GM20431 (cell line): ENCODE measurements around the gene METAP1.
"Not testable (repeated sequence)": the region's sequence is repeated elsewhere in the genome, so short reads cannot be mapped to it uniquely, and the experiment has no call there.

Experiments used
- in situ Hi-C: fragments of 300-500 bp; cut with MseI, MboI; formaldehyde crosslinking; loops from one replicate; pipeline ENCODE4 v1.15.0; 2020; ENCODE audit warnings: low sequenced_read_pairs; ENCODE audit not compliant: unreplicated experiment

The METAP1 gene

GRCh38 chr4:99047710-99048109, 52.2 kb downstream of the METAP1 start:
- in situ Hi-C loops = no loop called here

GRCh38 chr4:99052902-99053301, 57.4 kb downstream of the METAP1 start:
- in situ Hi-C loops = no loop called here

GRCh38 chr4:99054428-99054994, 59.0 kb downstream of the METAP1 start:
- in situ Hi-C loops = no loop called here

DNA sequence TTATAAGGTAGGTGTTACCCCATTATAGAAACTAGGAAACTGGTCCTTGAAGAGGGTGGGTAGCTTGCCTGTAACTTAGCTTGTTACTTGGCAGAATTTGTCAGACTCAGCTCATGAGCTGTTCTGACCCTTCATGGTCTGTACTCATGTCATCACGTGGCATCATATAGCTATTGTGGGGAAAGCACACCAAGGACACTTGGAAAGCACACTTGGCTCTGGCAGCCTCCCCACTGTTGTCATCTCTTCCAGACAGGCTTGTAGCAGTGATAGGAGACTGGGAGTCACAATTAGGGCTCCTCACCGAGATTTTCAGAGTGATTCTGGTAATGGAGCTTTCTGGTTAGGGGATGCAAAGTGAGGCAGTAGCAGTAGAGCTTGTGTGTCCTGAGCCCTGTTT, 62.7 kb downstream of the METAP1 start:
- in situ Hi-C loops = no loop called here

DNA sequence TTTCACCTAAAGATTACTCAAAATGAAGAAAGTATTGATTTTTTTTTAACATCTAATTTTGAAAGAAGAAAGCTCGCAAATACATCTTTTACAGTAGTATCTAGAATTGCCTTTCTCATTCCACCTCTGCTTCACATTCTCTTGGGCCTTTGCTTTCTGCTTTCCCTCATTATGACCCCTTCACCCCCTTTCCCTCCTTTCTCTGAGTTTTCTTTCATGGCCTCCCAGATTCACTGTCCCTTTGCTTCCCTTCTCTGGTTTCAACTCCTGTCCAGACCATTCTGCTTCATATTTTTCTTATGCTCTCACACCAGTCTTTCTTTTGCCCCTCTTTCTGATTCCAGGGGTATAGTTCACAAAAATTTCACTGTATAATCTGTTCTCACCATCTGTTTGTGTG, 64.0 kb downstream of the METAP1 start:
- in situ Hi-C loops = no loop called here

DNA sequence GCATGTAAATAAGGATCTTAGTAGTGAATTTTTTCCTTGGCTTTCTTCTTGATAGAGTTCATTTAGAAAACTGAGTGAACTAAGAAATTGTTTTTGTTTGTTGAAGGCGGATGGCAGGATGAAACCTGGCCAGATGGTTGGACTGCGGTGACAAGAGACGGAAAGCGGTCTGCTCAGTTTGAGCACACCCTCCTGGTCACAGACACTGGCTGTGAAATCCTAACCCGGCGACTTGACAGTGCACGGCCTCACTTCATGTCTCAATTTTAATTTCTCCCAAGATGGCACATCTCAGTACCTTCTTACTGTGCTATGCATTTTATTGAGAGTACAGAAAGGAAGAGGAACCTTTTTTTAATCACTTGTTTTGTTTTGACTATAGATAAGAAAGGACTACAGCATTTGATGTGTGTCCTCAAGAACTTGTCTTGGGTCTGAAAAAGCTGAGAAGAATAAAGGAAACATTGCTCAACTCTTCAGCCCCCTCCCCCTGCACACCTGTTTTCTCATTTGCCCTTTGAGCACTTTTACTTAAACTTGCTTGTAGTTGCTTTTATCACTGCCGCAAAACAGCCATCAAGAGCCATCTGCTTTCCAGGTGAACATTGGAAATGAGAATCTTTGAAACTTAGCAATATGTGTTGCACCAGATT, 65.7 kb downstream of the METAP1 start:
- in situ Hi-C loops = no loop called here

DNA sequence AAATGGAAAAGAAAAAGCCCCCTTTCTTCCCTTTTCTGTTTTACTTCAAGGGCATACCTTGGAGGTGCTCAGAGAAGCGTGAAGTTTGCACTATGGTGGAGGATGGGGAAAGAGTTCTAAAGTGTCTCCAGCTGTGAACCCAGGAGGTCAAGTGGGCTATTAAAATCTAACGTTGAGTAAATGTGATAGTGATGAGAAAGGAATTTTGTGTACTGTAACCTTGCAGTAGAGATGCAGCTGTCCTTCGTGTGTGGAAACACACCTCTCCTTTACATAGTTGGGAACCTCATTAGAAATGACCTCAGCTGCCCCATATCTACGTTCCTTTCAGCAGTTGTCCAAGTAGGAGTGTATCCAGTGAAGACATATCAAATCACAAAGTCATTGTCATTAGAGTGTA, 66.6 kb downstream of the METAP1 start:
- in situ Hi-C loops = no loop called here

- in situ Hi-C loops = not testable (repeated sequence)
These were observed 70.0 kb downstream of the METAP1 start for GRCh38 chr4:99065521-99065920.

DNA sequence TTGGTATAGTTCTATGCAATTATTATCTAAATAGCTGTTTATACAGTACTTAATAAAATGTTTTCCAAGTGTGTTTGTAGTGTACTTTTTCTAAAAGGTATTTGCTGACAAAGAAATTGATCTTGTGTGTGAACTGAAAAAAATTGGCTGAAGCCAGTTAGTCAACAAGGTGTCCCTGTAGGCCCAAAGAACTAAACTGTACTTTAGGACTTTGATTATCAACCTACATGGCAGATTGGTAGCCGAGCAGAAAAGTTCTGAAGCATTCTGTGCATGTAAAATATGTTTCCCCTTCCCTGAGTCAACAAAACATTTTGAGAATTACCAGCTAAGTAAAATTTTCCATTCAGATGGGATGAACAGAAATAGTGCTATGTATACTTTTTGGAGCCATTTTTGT, 72.1 kb downstream of the METAP1 start:
- in situ Hi-C loops = no loop called here

- in situ Hi-C loops = no loop called here
These were observed 75.6 kb downstream of the METAP1 start for GRCh38 chr4:99071159-99071558.

GRCh38 chr4:99074816-99075215, 79.3 kb downstream of the METAP1 start:
- in situ Hi-C loops = no loop called here

- in situ Hi-C loops = no loop called here
These were observed 80.9 kb downstream of the METAP1 start for GRCh38 chr4:99076292-99076976.

GRCh38 chr4:99077177-99077576, 81.7 kb downstream of the METAP1 start:
- in situ Hi-C loops = no loop called here

DNA sequence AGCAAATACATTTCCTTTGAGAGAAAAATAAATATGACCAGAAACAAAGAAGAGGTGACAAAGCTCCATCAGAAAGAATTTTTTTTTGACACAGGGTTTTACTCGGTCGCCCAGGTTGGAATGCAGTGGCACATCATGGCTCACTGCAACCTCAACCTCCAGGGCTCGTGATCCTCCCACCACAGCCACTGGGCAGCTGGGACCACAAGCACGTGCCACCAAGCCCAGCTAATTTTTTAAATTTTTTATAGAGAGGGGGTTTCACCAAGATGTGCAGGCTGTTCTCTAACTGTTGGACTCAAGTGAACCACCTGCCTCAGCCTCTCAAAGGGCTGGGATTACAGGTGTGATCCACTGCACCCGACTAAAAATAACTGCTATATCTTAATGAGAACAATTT, 82.8 kb downstream of the METAP1 start:
- in situ Hi-C loops = no loop called here

DNA sequence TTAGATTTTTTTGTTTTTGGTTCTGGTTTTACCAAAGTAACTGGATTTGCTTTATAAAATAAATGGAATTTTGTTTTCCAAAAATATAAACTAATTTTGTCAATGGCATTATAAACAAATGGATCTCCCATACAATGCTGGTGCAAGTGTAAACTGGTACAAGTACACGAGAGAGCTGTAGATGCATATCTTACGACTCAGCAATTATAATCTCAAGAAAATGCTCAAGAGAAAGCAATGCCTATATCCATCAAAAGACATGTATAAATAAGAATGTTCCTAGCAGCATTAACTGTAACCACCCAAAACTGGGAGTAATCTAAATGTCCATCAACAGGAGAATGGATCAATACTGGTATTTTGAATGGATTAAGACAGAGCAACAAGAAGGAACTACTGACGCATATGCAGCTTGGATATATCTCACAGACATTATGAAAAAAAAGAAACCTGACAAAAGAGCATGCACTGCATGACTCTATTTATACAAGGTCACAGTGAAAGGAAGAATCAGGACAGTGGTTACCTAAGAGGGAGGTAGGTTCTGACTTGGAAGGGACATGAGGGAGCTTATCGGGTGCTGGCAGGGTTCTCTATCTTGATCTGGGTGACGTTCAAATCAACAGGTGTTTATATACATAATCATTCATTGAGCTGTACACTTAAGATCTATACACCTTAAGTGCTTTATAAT, 83.6 kb downstream of the METAP1 start:
- in situ Hi-C loops = no loop called here

GRCh38 chr4:99079625-99080295, 84.2 kb downstream of the METAP1 start:
- in situ Hi-C loops = no loop called here

DNA sequence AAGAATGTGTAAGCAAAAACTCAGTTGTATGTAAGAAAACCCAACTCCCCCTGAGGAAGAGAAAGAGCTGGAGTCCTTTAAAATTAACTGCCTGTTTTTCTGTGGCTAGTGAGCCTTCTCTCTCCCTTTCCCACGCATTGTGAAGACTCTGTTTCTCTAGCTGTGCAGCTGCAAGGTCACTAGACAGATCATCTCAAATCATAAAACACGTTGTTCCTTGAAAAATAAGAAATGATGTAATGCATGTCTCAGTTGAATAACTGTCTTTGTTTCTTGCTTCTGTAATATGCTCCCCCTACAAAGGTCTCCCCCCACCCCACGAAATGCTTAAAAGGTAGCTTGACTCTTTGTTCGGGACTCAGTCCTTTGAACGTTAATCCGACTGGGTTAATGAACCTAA, 85.3 kb downstream of the METAP1 start:
- in situ Hi-C loops = not testable (repeated sequence)

- in situ Hi-C loops = no loop called here
These were observed 86.7 kb downstream of the METAP1 start for GRCh38 chr4:99082192-99082591.

DNA sequence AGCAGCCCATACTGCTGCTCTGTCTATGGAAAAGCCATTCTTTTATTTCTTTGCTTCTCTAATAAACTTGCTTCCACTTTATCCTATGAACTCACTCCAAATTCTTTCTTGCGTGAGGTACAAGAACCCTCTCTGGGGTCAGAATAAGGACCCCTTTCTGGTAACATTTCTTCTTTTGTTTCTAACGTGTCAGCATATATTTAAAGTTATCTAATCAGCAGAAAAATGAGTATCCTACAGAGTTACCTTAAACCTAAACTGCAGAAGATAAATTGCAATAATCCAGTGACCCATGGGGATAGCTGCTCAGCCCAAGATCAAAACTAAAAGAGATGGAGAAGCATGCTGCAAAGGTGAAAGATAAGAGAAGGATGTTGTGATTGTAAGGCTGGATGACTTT, 89.1 kb downstream of the METAP1 start:
- in situ Hi-C loops = no loop called here

DNA sequence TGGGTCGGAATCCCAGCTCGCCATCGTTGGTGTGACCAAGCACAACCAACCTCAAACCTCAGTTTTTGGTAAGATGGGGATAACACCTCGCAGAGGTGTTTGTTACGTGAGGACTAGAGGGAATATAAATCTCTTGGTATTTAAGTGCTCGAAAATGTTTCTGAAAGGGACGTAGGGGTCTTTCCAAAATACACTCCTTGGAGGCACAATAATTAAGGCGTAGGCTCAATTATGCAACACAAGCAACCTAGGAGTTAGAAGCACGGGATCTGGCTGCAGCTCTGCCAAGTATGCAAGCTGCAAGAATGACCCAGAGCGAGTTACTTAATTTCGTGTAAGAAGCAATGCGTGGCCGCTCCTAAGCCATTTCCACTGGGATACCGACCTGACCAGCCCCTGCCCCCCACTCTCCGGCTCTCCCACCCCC, 92.5 kb downstream of the METAP1 start:
- in situ Hi-C loops = no loop called here
